Ishikawa (cell line): ENCODE results near the gene CACNB4.

ENCODE experiments used
- CEBPB ChIP-seq: IDR thresholded peaks from 2 replicates; pipeline ENCODE4 v1.6.1; 2012
- EGR1 ChIP-seq: IDR thresholded peaks from 2 replicates; pipeline ENCODE4 v1.6.1; 2012
- EP300 ChIP-seq: IDR thresholded peaks from 2 replicates; pipeline ENCODE4 v1.6.1; 2012; ENCODE audit warnings: borderline replicate concordance
- RAD21 ChIP-seq: IDR thresholded peaks from 2 replicates; pipeline ENCODE4 v1.6.1; 2012; ENCODE audit warnings: low read depth
- TAF1 ChIP-seq: IDR thresholded peaks from 2 replicates; pipeline ENCODE4 v1.6.1; 2012; ENCODE audit warnings: low read depth, mild to moderate bottlenecking
- TCF12 ChIP-seq: IDR thresholded peaks from 2 replicates; pipeline ENCODE4 v1.6.1; 2012; ENCODE audit warnings: low read depth
- ZBTB7A ChIP-seq: IDR thresholded peaks from 2 replicates; pipeline ENCODE4 v1.6.1; 2012; ENCODE audit warnings: low read depth
- TF ChIP-seq, protein P1 (sequence below): IDR thresholded peaks from 2 replicates; pipeline ENCODE4 v1.6.1; 2012; ENCODE audit warnings: low read depth, mild to moderate bottlenecking

DNA sequence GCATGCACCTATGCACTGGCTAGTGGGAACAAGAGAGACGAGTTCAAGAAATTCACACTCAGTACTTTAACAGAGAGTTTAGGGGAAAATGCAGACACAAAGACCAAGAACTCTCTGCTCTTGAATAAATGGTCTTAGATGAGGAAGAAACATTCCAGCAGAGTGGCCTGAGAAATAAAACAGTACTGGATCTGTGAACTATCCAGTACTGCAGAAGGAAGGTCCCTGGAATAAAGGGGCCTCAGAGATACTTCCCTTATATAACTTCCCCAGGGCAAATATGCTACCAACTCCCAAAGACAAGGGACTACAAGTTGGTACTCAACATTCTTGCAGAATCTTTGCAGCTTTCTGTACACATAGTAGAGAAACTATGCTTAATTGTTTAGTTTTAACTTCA lies 199.7 kb downstream of the CACNB4 start:
- TF ChIP-seq, protein P1, sequence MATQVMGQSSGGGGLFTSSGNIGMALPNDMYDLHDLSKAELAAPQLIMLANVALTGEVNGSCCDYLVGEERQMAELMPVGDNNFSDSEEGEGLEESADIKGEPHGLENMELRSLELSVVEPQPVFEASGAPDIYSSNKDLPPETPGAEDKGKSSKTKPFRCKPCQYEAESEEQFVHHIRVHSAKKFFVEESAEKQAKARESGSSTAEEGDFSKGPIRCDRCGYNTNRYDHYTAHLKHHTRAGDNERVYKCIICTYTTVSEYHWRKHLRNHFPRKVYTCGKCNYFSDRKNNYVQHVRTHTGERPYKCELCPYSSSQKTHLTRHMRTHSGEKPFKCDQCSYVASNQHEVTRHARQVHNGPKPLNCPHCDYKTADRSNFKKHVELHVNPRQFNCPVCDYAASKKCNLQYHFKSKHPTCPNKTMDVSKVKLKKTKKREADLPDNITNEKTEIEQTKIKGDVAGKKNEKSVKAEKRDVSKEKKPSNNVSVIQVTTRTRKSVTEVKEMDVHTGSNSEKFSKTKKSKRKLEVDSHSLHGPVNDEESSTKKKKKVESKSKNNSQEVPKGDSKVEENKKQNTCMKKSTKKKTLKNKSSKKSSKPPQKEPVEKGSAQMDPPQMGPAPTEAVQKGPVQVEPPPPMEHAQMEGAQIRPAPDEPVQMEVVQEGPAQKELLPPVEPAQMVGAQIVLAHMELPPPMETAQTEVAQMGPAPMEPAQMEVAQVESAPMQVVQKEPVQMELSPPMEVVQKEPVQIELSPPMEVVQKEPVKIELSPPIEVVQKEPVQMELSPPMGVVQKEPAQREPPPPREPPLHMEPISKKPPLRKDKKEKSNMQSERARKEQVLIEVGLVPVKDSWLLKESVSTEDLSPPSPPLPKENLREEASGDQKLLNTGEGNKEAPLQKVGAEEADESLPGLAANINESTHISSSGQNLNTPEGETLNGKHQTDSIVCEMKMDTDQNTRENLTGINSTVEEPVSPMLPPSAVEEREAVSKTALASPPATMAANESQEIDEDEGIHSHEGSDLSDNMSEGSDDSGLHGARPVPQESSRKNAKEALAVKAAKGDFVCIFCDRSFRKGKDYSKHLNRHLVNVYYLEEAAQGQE, result no peak
- no peak for TF ChIP-seq EP300
- no peak for TF ChIP-seq CEBPB
- TF ChIP-seq TCF12, result no peak
- TF ChIP-seq RAD21, result no peak
- no peak for TF ChIP-seq ZBTB7A
- no peak for TF ChIP-seq TAF1
- TF ChIP-seq EGR1, result no peak
